Embryonic facial prominence (tissue), 1 donor: Measurements from ENCODE around the gene NOTCH4.
A peak's percentile ranks its signal among the peaks of the same experiment; 100 is the strongest.

ENCODE experiments used
- DNase-seq: peaks from one replicate; pipeline ENCODE4 v3.0.0-alpha.2; 2016; ENCODE audit errors: extremely low spot score

NOTCH4 gene

GRCh38 chr6:32181148-32181702 lies 42.6 kb downstream of the NOTCH4 start:
- DNase-seq, result no peak

- no peak for DNase-seq
Measured at GRCh38 chr6:32179766-32180405, 44.0 kb downstream of the NOTCH4 start.

GRCh38 chr6:32178547-32179440 lies 45.1 kb downstream of the NOTCH4 start:
- no peak for DNase-seq

GRCh38 chr6:32177788-32178546 lies 45.9 kb downstream of the NOTCH4 start, which contains the start of gene RNF5:
RNF5 (plus strand) TSS chr6:32178405; CDS start chr6:32178512, 107 bp downstream.
- peak; percentile 100 for DNase-seq

GRCh38 chr6:32177183-32177787 lies 46.6 kb downstream of the NOTCH4 start:
- DNase-seq, result no peak

DNA sequence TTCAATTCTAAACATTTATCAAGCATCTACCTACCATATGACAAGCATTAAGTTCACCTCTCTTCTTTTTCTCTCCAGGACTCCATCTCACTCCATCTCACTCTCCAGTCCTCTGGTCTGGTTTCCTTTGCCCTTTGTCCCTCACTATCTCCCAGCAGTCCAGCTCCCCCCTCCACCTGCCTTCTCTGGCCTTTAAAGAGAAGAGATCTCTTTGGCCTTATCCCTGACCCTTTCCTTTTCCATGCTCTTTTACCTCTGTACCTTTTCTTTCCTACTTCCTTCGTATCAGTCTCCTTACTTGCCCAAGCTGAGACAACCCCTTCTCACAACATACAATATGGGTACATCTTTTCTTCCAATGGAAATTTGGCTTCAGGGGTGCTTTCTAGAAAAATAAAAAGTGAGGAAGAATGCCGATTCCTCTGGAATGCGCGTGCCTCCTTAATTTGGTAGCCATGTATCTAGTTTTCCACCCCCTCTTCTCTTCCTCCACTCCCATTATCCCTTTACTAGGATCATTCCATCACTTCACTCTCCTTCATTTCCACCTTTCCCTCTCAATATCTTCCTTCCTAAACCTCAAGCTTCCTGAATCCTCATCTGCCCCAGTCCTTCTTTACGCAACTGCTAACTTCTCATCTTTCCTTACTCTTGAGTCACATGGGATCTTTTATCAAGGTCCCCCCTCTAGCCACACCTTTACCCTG lies 47.2 kb downstream of the NOTCH4 start:
- no peak for DNase-seq

DNA sequence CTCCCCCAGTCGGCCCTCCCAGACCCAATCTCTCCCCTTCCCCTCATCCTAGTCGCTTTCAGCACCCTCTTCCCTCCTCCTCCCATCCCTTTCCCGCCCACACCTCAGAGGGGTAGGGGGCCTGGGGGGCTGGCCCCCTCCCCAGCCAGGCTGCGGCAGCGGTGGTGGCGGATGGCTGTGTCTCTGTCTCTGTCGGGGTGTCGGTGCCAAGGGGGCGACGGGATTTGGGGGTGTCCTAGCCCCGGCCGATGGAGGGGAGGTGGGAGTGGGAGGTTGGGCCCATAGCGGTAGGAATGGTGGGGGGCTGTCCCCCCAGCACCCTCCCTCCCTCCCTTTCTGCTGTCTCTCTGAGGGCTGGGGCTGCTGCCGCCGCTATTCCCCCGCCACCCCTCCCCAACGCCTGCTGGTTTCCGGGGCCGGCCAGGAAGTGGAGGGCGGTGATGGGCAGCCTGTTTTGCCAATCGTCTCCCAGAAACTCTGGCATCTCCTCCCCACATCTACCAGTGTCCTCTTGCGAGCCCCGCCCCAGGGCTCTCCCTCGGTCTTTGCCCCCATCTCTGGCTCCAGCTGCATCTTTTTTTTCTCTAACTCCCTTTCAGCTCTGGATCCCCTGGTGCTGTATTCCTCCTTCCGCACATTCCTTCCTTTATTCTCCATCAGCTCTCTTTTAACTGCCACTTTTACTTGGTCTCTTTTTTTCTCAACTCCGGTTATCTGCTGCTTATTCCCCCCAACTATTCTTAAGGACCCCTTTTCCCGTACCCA lies 48.0 kb downstream of the NOTCH4 start, which contains the start of gene AGPAT1:
AGPAT1 (minus strand) TSS at position 374 of the 765 bp plus-strand sequence. CDS start 4,588 bp downstream, outside the sequence.
- DNase-seq, result peak; percentile 93

DNA sequence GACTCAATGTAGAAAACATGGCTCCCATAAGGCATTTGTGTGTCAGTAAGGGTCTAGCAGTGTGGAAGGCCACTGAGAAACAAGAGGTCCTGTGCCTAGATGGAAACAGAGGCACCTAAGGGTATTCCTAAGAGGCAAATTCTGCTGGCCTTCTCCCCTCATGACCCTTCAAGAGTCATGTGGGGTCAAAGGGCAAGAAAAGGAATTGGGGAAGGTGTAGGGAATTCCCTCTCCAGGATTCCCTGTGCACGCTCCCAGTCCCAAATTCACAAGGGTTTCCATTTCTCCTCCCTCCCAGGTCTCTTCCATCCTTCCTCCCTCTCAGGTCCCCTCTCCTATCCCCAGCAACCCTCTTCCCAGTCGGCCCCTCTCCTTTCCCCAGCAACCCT lies 48.6 kb downstream of the NOTCH4 start:
- no peak for DNase-seq

GRCh38 chr6:32174416-32174815 lies 49.5 kb downstream of the NOTCH4 start:
- DNase-seq, result no peak

DNA sequence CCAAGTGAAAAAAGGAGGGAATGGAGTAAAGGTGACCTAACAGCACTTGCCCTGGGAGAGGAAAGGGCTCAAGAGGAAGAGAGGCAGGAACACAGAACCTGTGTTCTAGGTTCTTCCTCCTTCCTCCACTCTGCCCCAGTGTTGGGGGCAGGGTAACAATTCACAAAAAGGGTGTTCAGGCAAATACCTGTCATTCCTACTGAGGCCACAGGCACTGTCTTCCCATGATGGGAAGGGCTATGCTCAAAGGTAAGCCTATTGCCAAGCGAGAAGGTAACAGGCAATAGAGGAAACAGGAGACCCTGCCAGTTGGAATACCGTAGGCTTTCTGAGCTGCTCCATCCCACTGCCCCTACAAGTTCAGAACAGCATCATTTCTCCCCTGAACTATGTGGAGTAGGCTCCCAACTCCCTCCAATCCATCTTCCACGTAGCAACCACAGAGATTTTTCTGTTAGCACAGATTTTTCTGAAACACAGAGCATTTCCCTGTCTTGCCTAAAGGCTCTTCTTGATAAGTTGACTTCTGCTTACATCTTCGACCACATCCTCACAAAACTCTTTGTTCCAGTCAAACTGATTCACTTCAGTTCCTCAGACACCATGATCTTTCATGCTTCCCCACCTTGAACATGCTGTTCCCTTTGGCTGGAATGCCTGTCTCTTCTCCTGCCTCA lies 50.7 kb downstream of the NOTCH4 start:
- DNase-seq, result no peak

- DNase-seq, result no peak
Measured at GRCh38 chr6:32171234-32171633, 52.6 kb downstream of the NOTCH4 start.

- no peak for DNase-seq
Measured at GRCh38 chr6:32170294-32170693, 53.6 kb downstream of the NOTCH4 start.

DNA sequence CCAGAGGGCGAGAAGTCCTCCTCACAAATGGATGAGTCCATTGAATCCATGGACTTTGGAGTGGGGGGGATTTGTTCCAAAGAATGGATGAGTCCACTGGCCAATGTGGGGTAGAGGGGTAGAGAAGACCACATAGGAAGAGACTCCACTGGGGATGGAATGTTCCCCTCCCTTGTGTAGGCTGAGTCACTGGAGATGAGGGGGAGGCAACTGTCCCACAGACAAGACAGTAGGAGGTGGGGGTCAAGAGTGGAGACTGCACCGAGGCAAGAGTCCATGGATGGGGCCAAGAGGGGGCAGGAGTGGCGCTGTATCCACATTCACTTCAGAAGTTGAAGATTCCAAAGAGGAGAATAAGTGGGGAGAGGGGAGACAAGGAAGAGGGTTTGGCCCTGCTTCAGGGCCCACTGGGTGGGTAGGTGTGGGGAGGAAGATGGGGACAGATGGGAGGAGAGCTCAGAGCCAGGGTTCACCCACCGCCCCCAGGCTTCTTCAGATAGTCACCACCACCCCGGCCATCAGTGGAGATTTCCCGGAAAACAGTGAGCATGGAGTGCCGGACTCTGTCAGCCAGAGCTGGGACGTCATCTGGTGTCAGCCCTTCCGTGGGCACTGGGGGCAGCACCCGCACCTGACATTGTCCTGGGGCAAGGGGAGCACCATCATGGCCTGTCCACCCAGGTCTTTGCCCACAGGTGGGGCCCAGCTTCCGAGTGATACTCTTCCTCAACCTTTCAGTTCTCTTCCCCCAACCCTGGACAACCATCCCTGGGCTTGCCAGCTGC lies 54.9 kb downstream of the NOTCH4 start:
- DNase-seq, result no peak

DNA sequence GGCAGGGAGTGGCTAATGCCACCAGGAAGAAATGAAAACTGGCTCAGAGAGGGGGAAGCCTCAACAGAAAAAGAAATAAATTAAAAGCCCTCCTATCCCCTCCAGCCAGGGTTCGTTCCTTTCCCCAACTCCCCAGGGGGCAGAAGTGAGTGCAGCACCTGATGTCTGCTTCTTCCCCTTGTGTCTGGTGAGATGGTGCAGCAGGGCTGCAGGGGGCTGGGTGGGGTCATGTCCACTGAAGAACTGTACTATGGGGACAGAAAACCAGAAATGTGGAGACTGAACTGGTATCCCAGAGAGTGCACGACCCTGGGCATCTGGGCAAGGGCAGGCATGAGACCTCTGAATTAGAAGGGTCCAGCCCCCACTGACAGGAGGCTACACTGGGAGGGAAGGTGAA lies 55.5 kb downstream of the NOTCH4 start:
- DNase-seq, result no peak

- DNase-seq, result no peak
Measured at GRCh38 chr6:32167761-32168262, 56.1 kb downstream of the NOTCH4 start.

- DNase-seq, result no peak
Measured at GRCh38 chr6:32167154-32167760, 56.6 kb downstream of the NOTCH4 start.

DNA sequence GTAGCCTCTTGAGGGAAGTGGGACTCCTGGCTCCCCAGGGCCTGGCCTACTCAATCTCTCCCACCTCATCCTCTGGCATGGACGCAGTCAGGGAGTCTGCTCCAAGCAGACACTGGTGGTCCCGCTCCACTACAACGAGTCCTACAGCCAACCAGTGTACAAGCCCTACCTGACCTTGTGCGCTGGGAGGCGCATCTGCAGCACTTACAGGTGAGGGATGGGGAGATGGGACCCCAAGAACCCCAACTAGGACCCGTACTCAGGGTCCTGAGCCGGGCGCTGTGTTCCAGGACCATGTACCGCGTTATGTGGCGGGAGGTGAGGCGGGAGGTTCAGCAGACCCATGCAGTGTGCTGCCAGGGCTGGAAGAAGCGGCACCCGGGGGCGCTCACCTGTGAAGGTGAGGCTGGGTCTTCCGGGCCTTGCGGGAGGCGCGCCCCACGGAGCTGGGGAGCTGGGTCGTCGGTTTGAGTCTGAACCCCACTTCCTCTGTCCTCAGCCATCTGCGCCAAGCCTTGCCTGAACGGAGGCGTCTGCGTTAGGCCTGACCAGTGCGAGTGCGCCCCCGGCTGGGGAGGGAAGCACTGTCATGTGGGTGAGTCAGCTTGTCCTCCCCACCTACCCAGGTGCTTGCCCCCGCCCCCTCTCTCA lies 57.3 kb downstream of the NOTCH4 start:
- DNase-seq, result no peak
